SK-N-MC (cell line): Measurements from ENCODE around the gene TBC1D20.

Source experiments
- EZH2 ChIP-seq: fragments of 200-600 bp; sonication (generic); IDR thresholded peaks from one replicate; pipeline ENCODE4 v1.6.1; 2017; ENCODE audit warnings: antibody characterized with exemption
- POLR2AphosphoS5 ChIP-seq: IDR thresholded peaks from 2 replicates; pipeline ENCODE4 v1.6.1; 2012; ENCODE audit warnings: mild to moderate bottlenecking, low read depth, low read length, borderline replicate concordance

DNA sequence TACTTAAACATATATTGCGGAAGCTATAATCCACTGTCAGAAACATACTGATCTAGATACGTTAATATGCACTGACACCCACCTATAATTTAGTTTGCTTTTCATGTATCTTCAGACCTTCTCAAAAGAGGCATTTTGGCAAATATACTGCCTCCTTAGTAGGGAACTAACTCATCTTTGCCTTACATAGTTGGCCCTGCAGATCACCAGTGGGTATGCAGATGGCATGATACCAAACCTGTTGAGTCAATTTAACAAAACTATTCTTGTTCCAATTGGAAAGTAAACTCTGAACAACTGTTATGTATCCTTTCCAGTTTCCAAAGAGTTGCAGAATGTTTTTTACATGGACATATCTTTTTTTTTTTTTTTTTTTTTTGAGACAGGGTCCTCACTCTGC, 35.6 kb upstream of the TBC1D20 start:
- no peak for TF ChIP-seq POLR2AphosphoS5
- TF ChIP-seq EZH2, result no peak
